ENCODE measurements around the gene SCAF11. TPM values are rescaled to one million over a fixed set of nuclear protein-coding genes. Genes with fewer than 3 reads are reported as not detected.

The SCAF11 gene
- total and polyA plus RNA-seq, 2 experiments from 2014 or later = 77.0 to 84.8 TPM

DNA sequence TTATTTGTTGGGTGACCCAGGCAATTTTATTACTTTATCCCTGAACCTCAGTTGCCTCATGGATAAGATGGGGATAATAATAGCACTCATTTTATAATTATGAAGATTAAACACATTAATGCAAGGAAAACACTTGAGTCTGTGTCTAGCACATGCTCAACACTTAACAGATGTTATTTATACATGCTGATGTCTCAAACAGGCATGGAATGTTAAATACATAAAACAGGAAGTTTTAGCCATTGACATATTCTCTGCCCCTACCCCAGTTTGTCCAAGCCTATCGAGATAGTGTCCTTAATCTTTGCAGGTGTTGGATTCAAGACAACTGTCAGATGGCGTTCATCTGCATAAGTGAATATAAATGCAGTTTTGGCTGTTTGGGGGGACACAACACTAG is 109.8 kb downstream of the SCAF11 start:
- Mint-ChIP-seq H3K36me3 (ENCODE audit: low read depth) (peaks cover 58% of the 10 kb centered on the region), H3K27me3 (ENCODE audit: insufficient read depth, low read depth, poor library complexity) (peaks cover 3% of the 10 kb centered on the region), H3K4me1 (peaks cover 12% of the 10 kb centered on the region), H3K4me3 (no peak overlapping the region), H3K9me3 (peaks cover 7% of the 10 kb centered on the region; the same call in 1 of the 3 replicates), H3K27ac (no peak overlapping the region)
- Histone ChIP-seq H3K79me2 (replicated peaks; ENCODE audit: insufficient read depth) (no peaks in the 10 kb centered on the region), H3F3A (replicated peaks; ENCODE audit: low read depth) (no peaks in the 10 kb centered on the region), H3K9me2 (ENCODE audit: insufficient read depth) (no peaks in the 10 kb centered on the region), H4K20me1 (replicated peaks; ENCODE audit: insufficient read depth) (no peaks in the 10 kb centered on the region), H3K27me3 (ENCODE audit: insufficient read depth) (no peaks in the 10 kb centered on the region), H3K4me1 (ENCODE audit: insufficient read depth) (peaks cover 5% of the 10 kb centered on the region; the same call in 1 of the 2 replicates), H2AFZ (no peak overlapping the region), H3K4me3 (no peak overlapping the region), H3K4me2 (no peak overlapping the region), H3K27ac (ENCODE audit: low read depth) (no peak overlapping the region), H3K36me3 (ENCODE audit: insufficient read depth) (peaks cover 9% of the 10 kb centered on the region; the same call in 1 of the 2 replicates)
- TF ChIP-seq POLR2AphosphoS5 (IDR thresholded peaks at IDR 0.05; ENCODE audit: low read depth) (no peak), CREB1 (CRISPR knock-in tag; IDR thresholded peaks at IDR 0.05; ENCODE audit: low read depth) (no peak), ZNF331 (CRISPR knock-in tag; IDR thresholded peaks at IDR 0.05; ENCODE audit: low read depth) (no peak), ZNF462 (CRISPR knock-in tag; IDR thresholded peaks at IDR 0.05) (no peak), STAT1 (IDR thresholded peaks at IDR 0.05; ENCODE audit: unreplicated experiment) (no peak), EZH2 (IDR thresholded peaks at IDR 0.05; ENCODE audit: low read depth, unreplicated experiment) (no peak), ZNF114 (CRISPR knock-in tag; IDR thresholded peaks at IDR 0.05) (no peak), EZH2phosphoT487 (IDR thresholded peaks at IDR 0.05; ENCODE audit: unreplicated experiment) (no peak), REST (IDR thresholded peaks at IDR 0.05; ENCODE audit: unreplicated experiment) (no peak), NANOG (IDR thresholded peaks at IDR 0.05; ENCODE audit: borderline replicate concordance) (no peak), JUNB (IDR thresholded peaks at IDR 0.05; ENCODE audit: unreplicated experiment) (no peak)
- TF ChIP-seq, protein P1, sequence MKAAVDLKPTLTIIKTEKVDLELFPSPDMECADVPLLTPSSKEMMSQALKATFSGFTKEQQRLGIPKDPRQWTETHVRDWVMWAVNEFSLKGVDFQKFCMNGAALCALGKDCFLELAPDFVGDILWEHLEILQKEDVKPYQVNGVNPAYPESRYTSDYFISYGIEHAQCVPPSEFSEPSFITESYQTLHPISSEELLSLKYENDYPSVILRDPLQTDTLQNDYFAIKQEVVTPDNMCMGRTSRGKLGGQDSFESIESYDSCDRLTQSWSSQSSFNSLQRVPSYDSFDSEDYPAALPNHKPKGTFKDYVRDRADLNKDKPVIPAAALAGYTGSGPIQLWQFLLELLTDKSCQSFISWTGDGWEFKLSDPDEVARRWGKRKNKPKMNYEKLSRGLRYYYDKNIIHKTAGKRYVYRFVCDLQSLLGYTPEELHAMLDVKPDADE (IDR thresholded peaks at IDR 0.05) = no peak
- TF ChIP-seq, protein P2, sequence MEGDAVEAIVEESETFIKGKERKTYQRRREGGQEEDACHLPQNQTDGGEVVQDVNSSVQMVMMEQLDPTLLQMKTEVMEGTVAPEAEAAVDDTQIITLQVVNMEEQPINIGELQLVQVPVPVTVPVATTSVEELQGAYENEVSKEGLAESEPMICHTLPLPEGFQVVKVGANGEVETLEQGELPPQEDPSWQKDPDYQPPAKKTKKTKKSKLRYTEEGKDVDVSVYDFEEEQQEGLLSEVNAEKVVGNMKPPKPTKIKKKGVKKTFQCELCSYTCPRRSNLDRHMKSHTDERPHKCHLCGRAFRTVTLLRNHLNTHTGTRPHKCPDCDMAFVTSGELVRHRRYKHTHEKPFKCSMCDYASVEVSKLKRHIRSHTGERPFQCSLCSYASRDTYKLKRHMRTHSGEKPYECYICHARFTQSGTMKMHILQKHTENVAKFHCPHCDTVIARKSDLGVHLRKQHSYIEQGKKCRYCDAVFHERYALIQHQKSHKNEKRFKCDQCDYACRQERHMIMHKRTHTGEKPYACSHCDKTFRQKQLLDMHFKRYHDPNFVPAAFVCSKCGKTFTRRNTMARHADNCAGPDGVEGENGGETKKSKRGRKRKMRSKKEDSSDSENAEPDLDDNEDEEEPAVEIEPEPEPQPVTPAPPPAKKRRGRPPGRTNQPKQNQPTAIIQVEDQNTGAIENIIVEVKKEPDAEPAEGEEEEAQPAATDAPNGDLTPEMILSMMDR (conservative IDR thresholded peaks at IDR 0.05; ENCODE audit: low read depth in 2 of 2) = no peak
- ATAC-seq (no peak), DNase-seq (ENCODE audit: low spot score) (no peak)
